Smooth muscle cell (in vitro differentiated cells): ENCODE measurements around the gene OR7A5. TPM values are rescaled to one million over a fixed set of nuclear protein-coding genes. Genes with fewer than 3 reads are reported as not detected.

Source experiments
- DNase-seq: peaks from one replicate; lab custom pipeline; 2025; ENCODE audit not compliant: unreplicated experiment; lab: John Stamatoyannopoulos, UW
- H2AFZ ChIP-seq: fragments of 200-600 bp; sonication (generic); 2 replicates; pipeline ENCODE4 v1.6.0; 2016; ENCODE audit warnings: antibody characterized with exemption, low read depth, mild to moderate bottlenecking
- H3F3A ChIP-seq: fragments of 200-600 bp; sonication (generic); 2 replicates; pipeline ENCODE4 v1.6.0; 2017; ENCODE audit warnings: antibody characterized with exemption, low read depth
- H3K27ac ChIP-seq: fragments of 200-600 bp; sonication (generic); 2 replicates; pipeline ENCODE4 v1.5.1; 2016; ENCODE audit warnings: low read depth, mild to moderate bottlenecking
- H3K27me3 ChIP-seq: fragments of 200-600 bp; sonication (generic); 2 replicates; pipeline ENCODE4 v1.6.1; 2016; ENCODE audit warnings: low read depth, mild to moderate bottlenecking
- H3K36me3 ChIP-seq: fragments of 200-600 bp; sonication (generic); 2 replicates; pipeline ENCODE4 v1.5.1; 2016; ENCODE audit warnings: low read depth
- H3K4me1 ChIP-seq: fragments of 200-600 bp; sonication (generic); 2 replicates; pipeline ENCODE4 v1.5.1; 2016; ENCODE audit warnings: low read depth
- H3K4me2 ChIP-seq: fragments of 200-600 bp; sonication (generic); 2 replicates; pipeline ENCODE4 v1.6.0; 2016; ENCODE audit warnings: mild to moderate bottlenecking
- H3K4me3 ChIP-seq: fragments of 200-600 bp; sonication (generic); 2 replicates; pipeline ENCODE4 v1.5.1; 2016; ENCODE audit warnings: mild to moderate bottlenecking
- H3K79me2 ChIP-seq: fragments of 200-600 bp; sonication (generic); 2 replicates; pipeline ENCODE4 v1.6.0; 2016; ENCODE audit warnings: low read depth, mild to moderate bottlenecking
- H3K9ac ChIP-seq: fragments of 200-600 bp; sonication (generic); 2 replicates; pipeline ENCODE4 v1.6.0; 2016; ENCODE audit warnings: low read depth
- H3K9me3 ChIP-seq: fragments of 200-600 bp; sonication (generic); replicated peaks from 2 replicates; pipeline ENCODE4 v1.5.1; 2016; ENCODE audit warnings: low read depth
- H4K20me1 ChIP-seq: fragments of 200-600 bp; sonication (generic); 2 replicates; pipeline ENCODE4 v1.6.0; 2016; ENCODE audit warnings: low read depth
- CTCF ChIP-seq: fragments of 200-600 bp; sonication (generic); IDR thresholded peaks from 2 replicates; pipeline ENCODE4 v1.5.1; 2017; ENCODE audit warnings: borderline replicate concordance, mild to moderate bottlenecking, antibody characterized with exemption; ENCODE audit not compliant: insufficient read depth, poor library complexity, severe bottlenecking
- WGBS: methylation state at CpG from one replicate; pipeline ENCODE4 v1.1.7; 2016; ENCODE audit warnings: low lambda C conversion rate; 5-methylcytosine and 5-hydroxymethylcytosine counted together
- polyA plus RNA-seq: library from polyadenylated mRNA; unstranded; fragments of >200 nt; fragmentation: Nextera tagmentation; extraction: Ambion mirVana; gene quantifications from 2 replicates; pipeline ENCODE4 v1.2.1, GENCODE V29; 2016
- total RNA-seq: library from RNA; depleted of rRNA; stranded (reverse); fragments of >200 nt; gene quantifications from 2 replicates; pipeline ENCODE4 v1.2.3, GENCODE V29; 2014

OR7A5 gene
- total and polyA plus RNA-seq, 2 experiments from 2014 or later, result not detected

- Histone ChIP-seq H3F3A (no peaks in the 10 kb centered on the region), H3K9ac (no peak overlapping the region), H3K9me3 (peaks cover 6% of the 10 kb centered on the region), H2AFZ (no peak overlapping the region), H3K4me2 (no peak overlapping the region), H3K79me2 (no peaks in the 10 kb centered on the region), H3K27ac (no peak overlapping the region), H3K36me3 (no peaks in the 10 kb centered on the region), H3K27me3 (no peaks in the 10 kb centered on the region), H3K4me3 (no peak overlapping the region), H4K20me1 (no peaks in the 10 kb centered on the region), H3K4me1 (no peaks in the 10 kb centered on the region)
- no peak for TF ChIP-seq CTCF
- 74% methylated on average over 6 of the region's 6 CpGs for WGBS
- no peak for DNase-seq
Measured at GRCh38 chr19:14843578-14843977, 8.6 kb upstream of the OR7A5 start.

GRCh38 chr19:14843169-14843568 is 8.2 kb upstream of the OR7A5 start:
- Histone ChIP-seq H3K27ac (no peak overlapping the region), H4K20me1 (no peaks in the 10 kb centered on the region), H2AFZ (no peak overlapping the region), H3K36me3 (no peaks in the 10 kb centered on the region), H3K4me1 (no peaks in the 10 kb centered on the region), H3K9ac (no peak overlapping the region), H3K9me3 (peaks cover 6% of the 10 kb centered on the region), H3F3A (no peaks in the 10 kb centered on the region), H3K4me3 (no peak overlapping the region), H3K27me3 (no peaks in the 10 kb centered on the region), H3K79me2 (no peaks in the 10 kb centered on the region), H3K4me2 (no peak overlapping the region)
- DNase-seq, result no peak
- WGBS, result 45% methylated on average over 2 of the region's 2 CpGs
- TF ChIP-seq CTCF, result no peak

- H3K79me2 ChIP-seq, result no peaks in the 10 kb centered on the region
- no peak for TF ChIP-seq CTCF
- H3F3A ChIP-seq, result no peaks in the 10 kb centered on the region
- H3K36me3 ChIP-seq, result no peaks in the 10 kb centered on the region
- no peaks in the 10 kb centered on the region for H3K4me1 ChIP-seq
- H3K9ac ChIP-seq, result no peak overlapping the region
- peaks cover 3% of the 10 kb centered on the region for H3K9me3 ChIP-seq
- H3K27me3 ChIP-seq, result no peaks in the 10 kb centered on the region
- H3K4me3 ChIP-seq, result no peak overlapping the region
- 26% methylated on average over 1 of the region's 1 CpG for WGBS
- H2AFZ ChIP-seq, result no peak overlapping the region
- no peak overlapping the region for H3K4me2 ChIP-seq
- H3K27ac ChIP-seq, result no peak overlapping the region
- no peak for DNase-seq
- no peaks in the 10 kb centered on the region for H4K20me1 ChIP-seq
Measured at GRCh38 chr19:14840206-14840605, 5.2 kb upstream of the OR7A5 start.

- DNase-seq, result no peak
- Histone ChIP-seq H3K9ac (no peak overlapping the region), H3F3A (no peaks in the 10 kb centered on the region), H3K27ac (no peak overlapping the region), H3K4me2 (no peak overlapping the region), H3K4me3 (no peak overlapping the region), H2AFZ (no peak overlapping the region), H3K27me3 (no peaks in the 10 kb centered on the region), H3K79me2 (no peaks in the 10 kb centered on the region), H4K20me1 (no peaks in the 10 kb centered on the region), H3K36me3 (no peaks in the 10 kb centered on the region), H3K9me3 (peaks cover 3% of the 10 kb centered on the region), H3K4me1 (no peaks in the 10 kb centered on the region)
- 39% methylated on average over 4 of the region's 4 CpGs for WGBS
- TF ChIP-seq CTCF, result no peak
Measured at GRCh38 chr19:14837391-14837790, 2.4 kb upstream of the OR7A5 start.
